Activated CD8-positive, alpha-beta memory T cell treated with anti-CD3 and anti-CD28 coated beads, Interleukin-2, amount 50 U/mL, for 48 hours (primary cell): ENCODE measurements around the gene SEZ6L.
"Not testable (repeated sequence)": the region's sequence is repeated elsewhere in the genome, so short reads cannot be mapped to it uniquely, and the experiment has no call there.

Experiments
- DNase-seq: peaks from one replicate; pipeline ENCODE4 v3.0.0-alpha.2; 2020

SEZ6L gene

GRCh38 chr22:26391623-26392022 lies 222.4 kb downstream of the SEZ6L start:
- DNase-seq = no peak

- no peak for DNase-seq
These were observed 224.7 kb downstream of the SEZ6L start for GRCh38 chr22:26393929-26394328.

GRCh38 chr22:26394777-26395176 lies 225.5 kb downstream of the SEZ6L start:
- DNase-seq = no peak

DNA sequence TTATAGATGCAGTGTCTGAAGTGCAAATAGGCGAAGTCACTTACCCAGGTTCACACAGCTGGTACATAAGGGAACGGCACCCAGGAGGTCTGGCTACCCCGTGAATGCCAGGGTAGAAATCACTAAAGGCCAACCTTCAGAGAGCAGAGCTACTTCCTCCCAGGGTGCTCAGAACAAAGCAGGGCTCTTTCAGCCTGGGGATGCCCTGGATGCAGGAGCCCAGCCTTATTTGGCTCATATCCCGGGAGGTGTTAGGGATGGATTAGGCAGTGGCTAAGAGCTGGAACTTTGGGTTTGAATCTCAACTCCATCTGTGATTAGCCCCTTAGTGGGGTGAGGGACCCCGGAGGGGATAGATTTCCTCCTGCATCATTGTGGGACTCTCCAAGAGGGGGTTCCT lies 226.7 kb downstream of the SEZ6L start:
- DNase-seq = no peak

DNA sequence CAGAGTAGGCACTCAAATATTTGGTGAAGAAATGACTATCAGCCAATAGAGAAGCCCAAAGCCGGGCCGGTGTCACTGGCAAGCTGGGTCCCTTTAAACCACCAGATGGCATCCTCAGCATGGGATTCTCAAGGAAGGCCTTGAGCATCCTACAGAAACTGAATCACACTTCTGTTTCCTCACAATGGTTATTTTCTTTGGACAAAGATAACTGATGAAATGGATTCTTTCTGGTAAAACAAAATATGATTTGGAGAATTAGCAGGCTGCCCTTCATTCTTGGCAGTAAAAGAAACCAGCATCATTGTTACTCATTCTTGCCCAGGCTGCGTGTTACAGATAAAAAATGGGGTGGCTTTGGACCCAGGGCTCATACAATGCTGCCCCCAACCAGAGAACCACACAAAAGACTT lies 229.5 kb downstream of the SEZ6L start:
- peak; percentile 63 for DNase-seq

- DNase-seq = no peak
These were observed 230.0 kb downstream of the SEZ6L start for GRCh38 chr22:26399289-26399688.

DNA sequence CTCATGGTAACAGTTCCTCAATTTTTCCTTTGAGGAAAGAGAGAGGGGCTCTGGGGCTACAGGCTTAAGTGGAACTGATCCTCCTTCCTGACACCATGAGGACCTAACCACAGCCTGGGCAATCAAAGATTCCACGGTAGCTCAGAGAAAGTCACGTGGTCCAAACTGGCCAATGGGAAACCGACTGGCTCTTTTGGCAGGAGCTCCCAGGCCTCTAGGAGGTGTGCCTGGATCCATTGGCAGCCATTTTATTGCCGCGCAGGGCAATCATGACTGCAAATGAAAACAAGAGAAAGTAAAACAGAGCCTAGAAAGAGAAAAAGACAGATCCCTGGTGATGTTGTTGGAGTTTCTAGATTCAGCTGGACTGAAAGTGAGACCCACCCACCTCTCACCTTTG lies 232.5 kb downstream of the SEZ6L start:
- no peak for DNase-seq

GRCh38 chr22:26404851-26405421 lies 235.7 kb downstream of the SEZ6L start:
- DNase-seq = no peak

GRCh38 chr22:26406118-26406517 lies 236.9 kb downstream of the SEZ6L start:
- no peak for DNase-seq

GRCh38 chr22:26408562-26409220 lies 239.4 kb downstream of the SEZ6L start:
- DNase-seq = not testable (repeated sequence)

GRCh38 chr22:26409719-26410335 lies 240.6 kb downstream of the SEZ6L start:
- no peak for DNase-seq

GRCh38 chr22:26410386-26410785 lies 241.1 kb downstream of the SEZ6L start:
- DNase-seq = no peak

DNA sequence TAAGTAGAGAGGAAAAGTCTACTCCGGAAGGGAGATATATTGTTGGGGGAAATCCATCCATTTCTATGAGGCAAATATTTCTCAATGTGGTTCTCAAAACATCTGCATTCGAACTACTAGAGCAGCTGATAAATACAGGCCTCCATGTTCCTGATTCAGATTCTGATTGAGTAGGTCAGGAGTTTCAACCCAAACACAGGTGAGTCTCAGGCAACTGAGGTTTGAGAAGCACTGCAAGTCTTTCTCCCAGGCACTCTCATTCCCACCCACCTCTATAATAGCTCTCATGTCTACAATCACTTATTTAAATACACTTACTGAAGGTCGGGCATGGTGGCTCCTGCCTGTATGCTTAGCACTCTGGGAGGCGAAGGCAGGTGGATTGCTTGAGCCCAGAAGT lies 245.1 kb downstream of the SEZ6L start:
- DNase-seq = no peak

DNA sequence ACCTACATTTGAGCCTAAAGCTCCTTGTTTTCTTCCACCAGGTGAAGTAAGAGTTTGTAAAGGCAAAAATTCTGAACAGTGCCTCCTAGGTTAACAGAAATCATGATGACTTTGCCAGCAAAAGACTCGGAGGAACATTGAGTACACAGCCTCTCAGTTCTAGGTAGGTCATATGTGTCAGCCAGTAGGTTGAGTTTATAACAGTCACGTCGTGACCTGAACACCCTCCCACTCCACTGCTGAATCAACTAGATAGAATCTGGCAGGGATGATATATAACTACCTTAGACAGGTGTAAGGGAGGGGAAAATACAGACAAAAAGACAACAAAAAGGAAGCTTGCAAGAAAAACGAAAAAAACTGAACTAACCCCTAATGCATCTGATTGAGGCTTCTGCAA lies 247.0 kb downstream of the SEZ6L start:
- DNase-seq = no peak

DNA sequence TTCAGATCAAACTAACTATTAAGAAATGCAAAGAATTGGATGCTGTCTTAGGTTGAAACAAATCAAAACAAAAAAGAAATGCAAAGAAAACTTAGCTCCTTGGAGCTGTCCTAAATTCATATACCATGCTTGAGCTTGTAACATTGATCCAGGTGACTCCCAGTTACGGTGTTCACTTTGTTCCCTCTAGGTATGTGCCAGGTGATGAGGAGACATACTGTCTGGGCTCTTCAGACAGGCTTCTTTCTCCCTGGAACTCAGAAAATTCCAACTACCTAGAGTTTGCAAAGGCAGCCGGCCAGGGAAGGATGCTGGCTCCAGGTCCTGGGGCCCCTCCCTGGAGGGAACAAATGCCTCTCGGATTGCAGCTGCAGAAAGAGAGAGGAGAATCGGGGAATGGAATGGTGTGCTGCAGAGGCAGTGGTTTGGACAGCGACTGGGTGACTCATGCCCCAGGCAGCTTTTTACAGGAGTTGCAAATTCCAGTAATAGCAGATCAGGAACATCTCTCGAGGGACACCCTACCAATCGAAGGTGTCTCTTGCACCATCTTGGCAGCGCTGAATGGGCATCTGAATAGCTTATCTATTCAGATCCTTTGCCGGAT lies 247.5 kb downstream of the SEZ6L start:
- DNase-seq = no peak

DNA sequence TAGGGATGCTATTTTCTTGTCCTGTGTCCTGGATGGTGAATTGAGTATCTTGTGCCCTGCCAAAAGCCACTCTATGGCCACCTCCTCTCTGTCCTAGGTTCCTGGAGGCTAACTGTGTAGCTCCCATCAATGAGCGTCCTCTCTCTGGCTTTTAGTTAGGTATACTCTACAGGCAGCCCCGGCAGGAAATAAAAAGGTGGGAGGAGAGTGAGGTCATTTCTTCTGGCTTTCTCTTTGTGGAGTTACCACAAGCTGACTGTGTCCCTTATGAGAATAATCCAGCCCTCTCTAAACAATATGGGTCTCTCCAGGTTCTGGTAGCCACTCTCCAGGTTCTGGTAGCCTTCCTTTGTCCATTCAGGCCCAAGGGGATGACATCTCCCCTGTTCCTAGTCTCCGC lies 248.1 kb downstream of the SEZ6L start:
- DNase-seq = no peak

GRCh38 chr22:26418620-26419019 lies 249.4 kb downstream of the SEZ6L start:
- no peak for DNase-seq

DNA sequence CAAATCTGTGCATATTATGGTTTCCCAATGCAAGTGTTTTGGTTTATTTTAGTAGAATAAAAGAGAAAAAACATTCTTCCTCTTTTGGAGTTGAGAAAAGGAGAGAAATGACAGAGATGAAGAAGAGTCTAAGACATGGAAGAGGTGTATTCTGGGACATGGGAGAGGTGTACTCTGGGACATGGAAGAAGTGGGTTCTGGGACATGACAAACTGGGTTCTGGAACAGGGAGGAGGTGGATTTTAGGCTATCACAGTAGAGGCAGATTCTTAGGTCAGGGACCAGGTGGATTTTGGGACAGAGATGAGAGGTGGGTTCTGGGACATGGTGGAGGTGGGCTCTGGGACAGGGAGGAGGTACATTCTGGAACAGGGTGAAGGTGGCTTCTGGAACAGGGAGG lies 257.7 kb downstream of the SEZ6L start:
- DNase-seq = no peak

DNA sequence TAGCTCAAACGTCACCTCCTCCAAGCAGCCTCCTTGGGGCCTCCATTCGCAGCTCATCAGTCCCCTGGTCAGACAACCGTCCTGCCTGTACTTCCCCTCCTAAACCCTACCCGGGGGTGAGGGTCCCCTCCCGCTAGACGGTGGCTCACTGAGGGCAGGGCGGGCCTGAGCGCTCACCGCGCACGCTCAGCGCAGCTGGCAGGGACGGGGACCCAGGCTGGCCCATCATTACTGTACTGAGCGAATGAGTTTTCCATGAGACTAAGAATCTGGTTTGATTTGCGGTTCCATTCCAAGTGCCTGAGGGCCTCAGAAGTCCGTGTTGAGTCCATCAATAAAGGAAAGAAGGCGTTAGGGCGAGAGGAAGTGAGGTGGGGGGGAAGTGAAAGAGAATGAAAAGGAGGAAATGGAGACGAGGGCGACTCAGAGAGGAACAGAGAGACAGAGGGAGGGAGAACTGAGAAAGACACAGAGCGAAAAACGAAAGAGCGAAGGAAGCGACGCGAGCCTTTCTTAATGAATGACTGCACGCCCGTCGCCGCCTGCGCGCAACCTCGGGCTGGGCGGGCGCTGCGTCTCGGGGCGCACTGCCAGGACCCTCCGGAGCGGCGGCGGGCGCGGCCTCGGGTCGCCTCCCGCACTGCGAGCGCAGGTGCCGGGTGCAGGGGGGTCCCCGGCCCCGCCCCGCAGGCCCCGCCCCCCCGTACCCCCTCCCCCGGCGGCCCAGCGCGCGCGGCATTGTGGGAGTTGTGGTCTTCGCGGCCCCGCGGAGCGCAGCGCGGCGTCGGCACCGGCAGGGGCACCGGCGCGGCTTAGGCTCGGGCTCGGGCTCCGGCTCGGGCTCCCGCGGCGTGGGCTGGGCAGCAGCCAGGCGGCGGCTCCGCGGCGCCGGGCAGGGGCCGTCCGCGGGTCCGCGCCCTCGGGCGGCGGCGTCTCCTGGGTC lies 259.5 kb downstream of the SEZ6L start, which contains the start of gene ASPHD2:
TSS of gene ASPHD2 (plus strand) at position 746 of the 943 bp plus-strand sequence. CDS start 4,356 bp downstream, outside the sequence.
- peak; percentile 87 for DNase-seq

GRCh38 chr22:26429458-26430286 lies 260.4 kb downstream of the SEZ6L start:
- DNase-seq = no peak

- DNase-seq = no peak
These were observed 261.3 kb downstream of the SEZ6L start for GRCh38 chr22:26430600-26430999.
